ENCODE measurements around the gene TTLL5.

TTLL5 gene

DNA sequence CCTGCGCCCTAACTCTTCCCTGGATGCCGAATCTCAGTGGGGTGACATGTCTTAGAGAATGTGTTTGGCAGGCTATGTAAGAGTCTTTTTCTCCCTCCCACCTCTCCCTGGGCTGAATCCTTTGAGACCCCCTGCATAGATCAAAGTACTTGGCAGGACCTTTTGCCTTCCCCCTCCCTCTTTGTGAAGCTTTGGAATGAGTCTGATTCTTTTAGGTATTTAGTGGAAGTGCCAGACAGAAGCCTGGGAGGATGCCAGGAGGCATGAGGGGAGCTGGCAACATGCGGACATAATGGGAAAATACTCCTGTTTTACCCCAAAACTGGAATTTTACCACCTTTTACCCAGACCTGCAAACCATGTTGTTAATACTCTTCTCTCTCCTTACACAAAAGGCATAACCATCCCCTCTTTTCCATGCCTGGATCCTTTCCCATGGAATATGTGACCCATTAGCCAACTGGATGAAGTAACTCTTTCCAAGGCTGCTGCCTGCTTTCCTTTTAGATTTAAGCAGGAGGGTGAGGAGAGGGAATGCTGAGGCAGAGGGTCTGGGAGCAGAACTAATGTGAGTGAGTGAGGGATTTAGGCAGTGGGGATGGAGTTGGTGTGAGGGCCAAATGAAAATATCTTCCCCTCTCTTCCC, 41.7 kb downstream of the TTLL5 start:
- peak; percentile 73 for DNase-seq

- DNase-seq, result no peak
Observed at GRCh38 chr14:75703467-75703866, 42.4 kb downstream of the TTLL5 start.

DNA sequence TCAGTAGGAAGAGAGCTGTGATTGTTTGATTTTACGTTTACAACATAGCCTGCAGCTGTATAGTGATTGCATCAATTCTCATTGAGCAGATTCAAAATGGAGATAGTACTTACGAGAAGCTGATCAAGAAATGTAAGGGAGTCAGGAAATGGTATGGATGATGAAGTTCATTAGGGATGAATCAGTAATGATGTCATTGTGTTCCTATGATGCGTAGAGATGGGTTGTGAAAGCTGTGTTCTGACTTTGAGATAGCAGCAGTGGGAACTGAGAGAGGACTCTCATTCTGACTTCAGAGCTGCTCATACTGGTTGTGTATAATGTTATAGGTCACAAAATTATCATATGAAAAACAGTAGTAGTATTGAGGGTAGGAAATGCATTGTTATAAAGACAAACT, 44.0 kb downstream of the TTLL5 start:
- no peak for DNase-seq

GRCh38 chr14:75709207-75709812, 48.3 kb downstream of the TTLL5 start:
- peak; percentile 73 for DNase-seq

GRCh38 chr14:75711105-75711795, 50.2 kb downstream of the TTLL5 start:
- peak; percentile 71 for DNase-seq

DNA sequence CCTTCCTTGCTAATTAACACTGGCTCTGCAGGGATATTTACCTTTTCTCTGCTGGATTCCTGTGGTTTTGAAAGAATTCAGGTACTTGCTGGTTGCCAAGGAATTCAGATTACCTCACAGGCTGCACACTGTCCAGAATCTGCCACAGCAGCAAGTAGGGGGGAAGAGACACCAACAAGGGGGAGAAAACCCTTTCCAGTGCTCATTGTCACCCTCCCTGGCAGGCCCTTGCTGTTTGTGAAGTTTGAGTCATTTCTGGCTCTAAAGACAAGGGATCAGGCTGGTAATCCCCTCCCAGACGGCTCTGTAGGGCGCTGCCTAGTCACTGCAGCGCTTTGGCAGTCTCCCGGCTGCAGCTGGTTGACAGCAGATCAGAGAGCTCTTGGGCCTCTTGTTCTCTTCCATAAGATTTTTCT, 50.8 kb downstream of the TTLL5 start:
- DNase-seq, result peak; percentile 92

- DNase-seq, result peak; percentile 13
Observed at GRCh38 chr14:75714991-75715390, 53.9 kb downstream of the TTLL5 start.

DNA sequence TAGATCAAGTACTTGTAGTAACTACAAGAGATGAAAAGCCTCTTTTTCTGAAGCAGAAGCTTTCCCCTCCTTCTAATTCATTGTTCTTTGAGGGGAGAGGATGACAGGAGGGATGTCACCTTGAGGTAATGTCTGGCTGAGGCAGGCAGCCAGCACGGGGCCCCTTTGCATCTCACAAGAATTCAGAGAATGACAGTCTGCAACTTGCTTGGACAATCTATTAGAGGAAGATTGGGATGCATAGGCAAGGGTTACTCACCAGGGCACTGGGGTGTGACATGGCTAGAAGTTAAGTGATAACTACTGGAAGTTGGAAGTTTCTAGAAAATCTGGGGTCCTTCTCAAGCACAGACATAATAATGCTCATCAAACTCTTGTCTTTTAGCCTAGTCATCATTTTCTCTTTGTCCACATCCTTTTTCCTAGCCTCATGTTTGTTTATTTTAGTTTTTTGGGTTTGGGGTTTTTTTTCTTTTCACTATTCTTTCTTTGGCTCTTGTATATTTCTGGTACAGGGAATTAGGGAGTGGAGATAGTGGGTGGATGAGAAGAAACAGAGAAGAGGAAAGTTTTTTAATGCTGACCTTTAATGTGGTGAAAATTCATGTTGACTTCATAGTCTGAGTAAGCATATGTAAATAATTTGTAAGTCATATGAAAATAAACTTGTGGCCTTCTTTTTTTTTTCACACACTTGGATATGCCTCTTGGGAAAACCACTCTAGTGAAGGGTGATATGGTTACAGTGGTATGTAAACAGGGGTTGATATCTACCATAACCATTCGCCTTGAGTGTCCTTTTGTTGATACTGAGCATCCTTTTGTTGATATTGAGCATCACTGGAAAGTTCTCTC, 55.1 kb downstream of the TTLL5 start:
- DNase-seq, result peak; percentile 76

DNA sequence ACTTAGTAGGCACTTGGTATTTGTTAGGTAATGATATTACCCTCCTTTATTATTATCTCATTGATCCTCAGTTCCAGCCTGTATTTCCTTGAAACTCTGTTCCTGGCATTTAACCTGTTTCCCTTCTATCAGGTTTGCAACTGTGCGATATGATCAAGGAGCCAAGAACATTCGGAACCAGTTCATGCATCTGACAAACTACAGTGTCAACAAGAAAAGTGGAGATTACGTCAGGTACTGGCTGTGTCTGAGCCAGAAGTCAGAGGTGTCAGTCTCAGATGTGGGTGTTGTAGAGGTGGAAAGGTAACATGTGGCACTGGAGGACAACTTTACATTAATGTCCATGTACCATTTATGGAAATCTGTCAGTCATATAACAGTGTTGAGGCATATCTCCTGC, 56.7 kb downstream of the TTLL5 start:
- no peak for DNase-seq

GRCh38 chr14:75718199-75718598, 57.2 kb downstream of the TTLL5 start:
- DNase-seq, result no peak

DNA sequence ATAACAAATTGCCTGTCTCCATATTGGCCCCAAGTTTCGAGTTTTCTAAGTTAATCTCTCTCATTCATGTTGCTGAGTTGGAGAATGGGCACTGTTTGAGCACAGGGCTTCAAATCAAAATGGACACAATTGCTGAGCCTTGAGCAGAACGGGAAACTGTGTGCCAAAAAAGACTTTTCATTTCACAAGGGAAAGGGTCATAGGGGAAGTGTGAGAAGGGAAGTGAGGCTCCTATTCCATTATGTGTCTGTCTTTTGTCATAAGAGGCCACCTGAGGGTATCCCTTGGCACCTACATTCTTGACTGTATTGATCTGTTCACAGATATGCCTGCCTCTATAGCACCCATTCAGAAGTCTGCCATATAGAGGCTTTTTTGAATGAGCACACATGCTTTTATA, 59.1 kb downstream of the TTLL5 start:
- no peak for DNase-seq

DNA sequence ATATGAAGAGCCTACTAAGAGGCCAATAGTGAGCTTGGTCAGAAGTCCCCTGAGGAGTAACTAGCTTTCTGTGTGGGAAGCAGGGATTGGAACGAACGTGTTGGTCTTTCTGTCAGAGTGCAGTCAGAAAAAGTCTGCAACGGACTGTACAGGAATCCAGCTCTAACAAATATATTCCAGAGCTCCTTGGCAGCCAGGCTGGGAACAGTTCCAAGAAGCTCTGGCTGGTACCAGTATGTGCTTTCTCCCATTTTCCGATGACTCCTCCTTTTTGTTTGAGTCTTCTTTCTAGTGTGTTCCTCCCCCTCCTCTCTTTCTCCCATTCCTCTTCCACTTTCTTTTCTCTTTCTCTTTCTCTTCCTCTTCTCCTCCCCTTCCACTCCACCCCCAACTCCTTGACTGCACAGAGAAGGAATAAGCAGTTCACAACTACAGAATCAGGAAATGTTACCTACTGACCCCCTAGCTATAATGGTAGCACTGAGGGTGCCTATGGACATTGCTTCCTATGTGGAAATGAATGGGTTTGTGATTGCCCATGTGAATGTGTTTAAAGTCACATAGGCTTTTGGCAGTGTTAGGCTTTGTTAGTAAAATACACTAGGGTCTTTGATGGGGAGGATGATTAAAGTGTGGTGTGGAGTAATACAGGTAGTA, 59.9 kb downstream of the TTLL5 start:
- DNase-seq, result peak; percentile 66

DNA sequence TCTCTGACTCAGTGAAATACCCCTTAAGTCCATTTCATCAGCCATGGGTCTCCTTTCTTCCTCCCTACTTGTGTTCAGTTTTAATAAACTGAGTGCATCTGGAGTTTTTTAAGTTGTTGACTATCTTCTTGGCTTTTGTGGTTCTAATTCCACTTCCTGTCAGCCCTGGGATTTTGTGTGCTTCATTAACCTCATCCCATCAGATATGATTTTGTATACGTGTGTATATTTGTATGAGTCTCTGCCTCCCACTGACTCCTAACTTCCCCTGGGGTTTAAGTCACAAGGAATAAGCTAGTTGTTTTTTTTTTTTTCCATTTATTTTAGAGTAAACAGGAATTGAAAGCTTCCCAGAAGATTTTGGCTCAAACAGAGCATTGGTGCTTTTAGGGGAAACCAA, 62.7 kb downstream of the TTLL5 start:
- DNase-seq, result peak; percentile 11

DNA sequence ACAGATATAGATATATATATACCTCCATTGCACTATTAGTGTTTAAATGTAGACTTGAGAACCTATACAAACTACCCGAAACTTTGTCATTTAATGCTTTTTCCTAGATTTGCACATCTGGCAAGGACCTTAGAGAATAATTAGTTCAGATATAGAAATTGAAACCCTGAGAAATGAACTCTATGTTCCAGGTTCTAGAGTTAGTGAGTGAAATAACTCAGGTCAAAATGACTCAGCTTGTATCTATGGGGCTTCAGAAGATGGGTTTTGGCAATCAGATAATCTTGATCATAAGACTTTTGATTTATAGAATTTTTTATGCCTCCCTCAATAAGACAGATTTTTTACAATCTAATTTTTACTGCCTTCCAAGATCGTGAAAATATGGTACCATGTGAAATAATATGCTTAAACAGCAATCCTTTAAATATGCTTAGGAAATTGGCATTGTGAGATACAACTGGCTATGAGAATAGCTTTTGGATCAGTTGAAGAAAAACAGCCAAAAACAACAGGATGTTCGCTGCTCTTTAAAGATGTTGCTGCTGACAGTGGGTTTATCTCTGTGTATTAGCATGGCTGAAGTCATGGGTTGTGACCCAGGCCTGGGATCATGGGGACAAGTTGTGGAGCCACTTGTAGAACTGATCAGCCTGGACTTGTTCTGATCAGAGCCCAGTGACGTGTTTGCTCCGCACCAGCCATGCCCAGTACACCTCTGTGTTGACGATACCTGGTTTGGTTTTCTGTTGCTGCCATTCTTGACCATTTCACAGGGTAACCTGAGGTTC, 63.6 kb downstream of the TTLL5 start:
- DNase-seq, result no peak

- DNase-seq, result peak; percentile 9
Observed at GRCh38 chr14:75725481-75725880, 64.4 kb downstream of the TTLL5 start.

- DNase-seq, result no peak
Observed at GRCh38 chr14:75726321-75726720, 65.3 kb downstream of the TTLL5 start.

- DNase-seq, result no peak
Observed at GRCh38 chr14:75727124-75727523, 66.1 kb downstream of the TTLL5 start.

- no peak for DNase-seq
Observed at GRCh38 chr14:75732888-75733287, 71.8 kb downstream of the TTLL5 start.

DNA sequence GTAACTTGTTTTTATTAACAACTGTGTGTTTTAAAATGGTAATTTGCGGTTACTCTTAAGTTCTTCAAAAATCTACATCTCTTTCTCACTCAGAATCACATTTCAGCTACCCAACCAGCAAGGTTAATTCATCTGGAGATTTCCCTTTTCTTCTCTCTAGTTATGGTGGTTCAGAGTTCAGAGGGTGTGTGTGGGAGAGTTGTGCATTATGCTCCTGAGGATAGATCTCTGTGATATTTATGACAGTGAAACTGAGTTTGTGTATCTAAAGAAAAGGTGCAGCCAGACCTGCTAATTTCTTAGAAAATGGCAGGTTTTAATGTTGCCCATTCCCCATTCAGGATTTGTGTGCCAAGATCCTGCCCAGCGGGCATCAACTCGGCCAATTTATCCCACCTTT, 73.8 kb downstream of the TTLL5 start:
- no peak for DNase-seq

DNA sequence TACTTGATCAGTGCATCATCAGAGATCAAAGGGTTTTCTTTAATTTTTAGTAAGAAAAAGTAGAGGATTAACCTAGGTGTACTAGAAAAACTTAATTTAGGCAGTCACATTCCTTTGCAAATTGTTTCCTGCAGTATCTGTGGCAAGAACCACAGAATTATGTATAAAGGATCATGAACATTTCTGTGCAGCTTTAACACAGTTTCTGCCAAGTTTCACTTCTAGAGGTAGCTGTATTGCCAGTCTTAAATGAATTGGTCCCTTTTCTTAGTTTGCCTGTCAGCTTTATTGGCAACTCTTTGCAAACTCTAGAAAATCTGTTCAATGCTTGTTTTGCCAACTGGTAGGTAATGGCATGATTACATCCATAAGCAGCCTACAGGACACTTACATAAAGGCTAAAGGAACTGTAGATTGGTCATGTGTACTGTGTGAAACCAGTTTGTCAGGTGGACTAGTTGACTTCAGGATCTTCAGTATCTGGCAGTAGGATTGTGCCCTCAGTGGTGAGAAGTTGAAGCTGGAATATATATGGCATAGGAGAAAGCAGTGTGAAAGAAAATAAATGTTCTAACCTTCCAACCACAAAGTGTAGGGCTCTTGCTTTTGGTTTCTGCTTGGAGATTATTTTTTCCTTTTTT, 75.9 kb downstream of the TTLL5 start:
- no peak for DNase-seq

DNA sequence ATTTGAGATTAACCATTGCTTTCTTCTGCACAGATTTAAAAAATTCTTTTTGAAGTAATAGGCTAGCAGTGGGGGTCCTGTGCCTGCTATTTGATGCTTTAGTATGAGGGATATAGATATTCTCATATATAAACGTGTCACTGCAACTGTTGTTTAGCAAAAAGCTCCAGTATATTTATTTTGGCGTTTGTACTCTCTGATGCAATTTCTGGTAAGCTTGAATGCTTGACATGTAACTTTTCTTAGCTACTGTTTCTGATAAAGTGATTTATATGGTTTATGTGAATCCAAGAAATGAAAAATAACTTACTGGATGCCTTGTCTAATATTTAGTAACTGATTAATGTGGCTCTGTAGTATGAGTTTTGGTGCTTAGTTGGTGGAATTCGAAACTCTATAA, 77.1 kb downstream of the TTLL5 start:
- DNase-seq, result peak; percentile 33

DNA sequence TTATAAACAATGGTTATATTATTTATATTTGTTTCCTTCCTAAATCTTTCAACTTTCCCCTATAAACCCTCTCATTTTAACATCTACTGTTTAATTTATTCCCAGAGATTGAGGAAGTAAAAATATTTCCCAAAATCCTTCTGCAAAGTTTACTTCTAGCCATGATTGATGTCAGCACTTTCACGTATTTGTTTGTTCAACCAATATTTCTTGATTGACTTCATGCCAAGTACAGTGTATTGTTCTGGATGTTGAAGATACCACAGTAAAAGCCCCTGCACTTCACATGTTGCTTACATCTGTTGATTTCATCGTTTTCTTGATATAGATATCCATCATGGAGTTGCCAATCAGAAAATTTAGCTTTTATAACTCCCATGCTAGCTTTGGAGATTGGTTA, 81.8 kb downstream of the TTLL5 start:
- DNase-seq, result no peak
